HepG2 (cell line): ENCODE results near the gene COQ8A. TPM values are rescaled to one million over a fixed set of nuclear protein-coding genes. Genes with fewer than 3 reads are reported as not detected.

Experiments used
- ESRRA ChIP-seq: sonication (generic); formaldehyde crosslinking; IDR thresholded peaks from 2 replicates; pipeline ENCODE4 v1.5.1; 2020; ENCODE audit warnings: mild to moderate bottlenecking, low read depth, missing genetic modification reagents
- FOXA3 ChIP-seq: IDR thresholded peaks from 2 replicates; pipeline ENCODE4 v1.6.1; 2016; ENCODE audit warnings: missing genetic modification reagents, missing compliant biosample characterization
- FOXP1 ChIP-seq, 2 experiments: fragments of 450-650 bp in 1 of 2; IDR thresholded peaks; 2 replicates each; pipeline ENCODE4 v1.6.1; 2017 to 2018; ENCODE audit warnings: antibody characterized with exemption in 1 of 2
- GMEB1 ChIP-seq: sonication (generic); formaldehyde crosslinking; IDR thresholded peaks from 2 replicates; pipeline ENCODE4 v1.5.1; 2020; ENCODE audit warnings: missing genetic modification reagents, mild to moderate bottlenecking, borderline replicate concordance
- HNRNPUL1 ChIP-seq: fragments of 200-400 bp; formaldehyde crosslinking; IDR thresholded peaks from 2 replicates; pipeline ENCODE4 v1.6.1; 2017; ENCODE audit warnings: low read depth, mild to moderate bottlenecking, low read length, moderate library complexity
- IKZF5 ChIP-seq: IDR thresholded peaks from 2 replicates; pipeline ENCODE4 v1.6.1; 2018; ENCODE audit warnings: missing genetic modification reagents, mild to moderate bottlenecking, missing compliant biosample characterization
- IRX3 ChIP-seq: sonication (generic); formaldehyde crosslinking; IDR thresholded peaks from 2 replicates; pipeline ENCODE4 v1.8.1; 2023; ENCODE audit warnings: mild to moderate bottlenecking, low read depth, missing genetic modification reagents, borderline replicate concordance
- KMT2B ChIP-seq: IDR thresholded peaks from 2 replicates; pipeline ENCODE4 v1.6.1; 2016; ENCODE audit warnings: missing genetic modification reagents, missing compliant biosample characterization
- MAX ChIP-seq: IDR thresholded peaks from 2 replicates; pipeline ENCODE4 v1.6.1; 2012; ENCODE audit warnings: inconsistent platforms
- NFIC ChIP-seq: IDR thresholded peaks from 2 replicates; pipeline ENCODE4 v1.6.1; 2012; ENCODE audit warnings: mild to moderate bottlenecking, low read length, inconsistent platforms
- NR2F6 ChIP-seq, 2 experiments: IDR thresholded peaks; 2 replicates each; pipeline ENCODE4 v1.6.1; 2016; ENCODE audit warnings: antibody characterized with exemption in 1 of 2, mild to moderate bottlenecking in 1 of 2
- SOX6 ChIP-seq, 2 experiments: fragments of 450-650 bp in 1 of 2; sonication (generic) in 1 of 2; formaldehyde crosslinking in 1 of 2; IDR thresholded peaks; 2 replicates each; pipeline versions ENCODE4 v1.4.0 to v1.6.1; 2017 to 2020; ENCODE audit warnings: antibody characterized with exemption in 1 of 2, mild to moderate bottlenecking in 1 of 2, missing genetic modification reagents in 1 of 2
- ZBTB7B ChIP-seq: sonication (generic); formaldehyde crosslinking; IDR thresholded peaks from 2 replicates; pipeline ENCODE4 v1.4.0; 2020; ENCODE audit warnings: missing genetic modification reagents
- ZFP1 ChIP-seq: IDR thresholded peaks from 2 replicates; pipeline ENCODE4 v1.6.1; 2016
- ZMYM2 ChIP-seq: sonication (generic); formaldehyde crosslinking; IDR thresholded peaks from 2 replicates; pipeline ENCODE4 v1.8.0; 2022; ENCODE audit warnings: mild to moderate bottlenecking, missing genetic modification reagents
- ZNF3 ChIP-seq: IDR thresholded peaks from 2 replicates; pipeline ENCODE4 v1.7.0; 2017; ENCODE audit warnings: inconsistent platforms
- ZNF335 ChIP-seq: sonication (generic); formaldehyde crosslinking; IDR thresholded peaks from 2 replicates; pipeline ENCODE4 v1.4.0; 2020; ENCODE audit warnings: missing genetic modification reagents
- ZNF441 ChIP-seq: sonication (generic); formaldehyde crosslinking; IDR thresholded peaks from 2 replicates; pipeline ENCODE4 v1.7.0; 2021; ENCODE audit warnings: missing genetic modification reagents, borderline replicate concordance
- ZNF503 ChIP-seq: sonication (generic); formaldehyde crosslinking; IDR thresholded peaks from 2 replicates; pipeline ENCODE4 v1.4.0; 2020; ENCODE audit warnings: missing genetic modification reagents
- ZNF709 ChIP-seq: sonication (generic); formaldehyde crosslinking; IDR thresholded peaks from 2 replicates; pipeline ENCODE4 v1.5.0; 2020; ENCODE audit warnings: mild to moderate bottlenecking, missing genetic modification reagents
- ZNF780A ChIP-seq: sonication (generic); formaldehyde crosslinking; IDR thresholded peaks from 2 replicates; pipeline ENCODE4 v1.8.0; 2022; ENCODE audit warnings: mild to moderate bottlenecking, missing genetic modification reagents, moderate library complexity
- ZNF784 ChIP-seq: sonication (generic); formaldehyde crosslinking; IDR thresholded peaks from 2 replicates; pipeline ENCODE4 v1.5.1; 2020; ENCODE audit warnings: missing genetic modification reagents, mild to moderate bottlenecking, borderline replicate concordance
- ZNF800 ChIP-seq: sonication (generic); formaldehyde crosslinking; IDR thresholded peaks from 2 replicates; pipeline ENCODE4 v1.4.0; 2020; ENCODE audit warnings: missing genetic modification reagents
- polyA plus RNA-seq, 8 experiments: library from polyadenylated mRNA; depleted of rRNA in 3 of 8; stranded (reverse) in 7 of 8; unstranded in 1 of 8; fragments of >200 nt; fragmentation: Illumina TruSeq in 4 of 8; extraction: Trizol in 4 of 8; gene quantifications; 2 replicates each; pipeline versions ENCODE4 v1.2.1 to v1.2.3, GENCODE V29; 2011 to 2016; ENCODE audit warnings: low read depth in 4 of 8, missing spikeins in 1 of 8, mixed read lengths in 1 of 8; ENCODE audit not compliant: insufficient read depth in 1 of 8
- total RNA-seq, 5 experiments: library from RNA; depleted of rRNA; stranded (reverse); fragments of >200 nt; fragmentation: Illumina TruSeq; extraction: Trizol; gene quantifications; 2 replicates each; pipeline ENCODE4 v1.2.3, GENCODE V29; 2016; ENCODE audit warnings: low read depth in 1 of 5

Gene COQ8A
- total and polyA plus RNA-seq, 2 of the 13 experiments (the other 11 are each of a cell fraction or from before 2014, with no cell fraction given): 60.4 to 88.7 TPM

GRCh38 chr1:226920446-226920894 is 19.6 kb upstream of the COQ8A start (continued):
- peak; percentile 69; the same call in 1 of the 2 replicates for TF ChIP-seq IKZF5 (CRISPR knock-in tag)
- TF ChIP-seq ZMYM2: peak; percentile 80; the same call in 1 of the 2 replicates
- TF ChIP-seq FOXP1 (IDR thresholded peaks at IDR 0.05): no peak
- TF ChIP-seq FOXP1 (CRISPR knock-in tag; IDR thresholded peaks at IDR 0.05): peak; percentile 66; the same call in 1 of the 2 replicates
- TF ChIP-seq ZNF335 (CRISPR knock-in tag): peak; percentile 63; the same call in 1 of the 2 replicates
- TF ChIP-seq IRX3 (CRISPR knock-in tag): no peak
- TF ChIP-seq ZNF784 (CRISPR knock-in tag): peak; percentile 26; the same call in 1 of the 2 replicates
- TF ChIP-seq FOXA3: peak; percentile 57
- no peak for TF ChIP-seq ZNF800 (CRISPR knock-in tag)
- 0 out of 2 replicates have a peak, but pooled peaks have one; percentile 64 for TF ChIP-seq ZNF441 (CRISPR knock-in tag)
- TF ChIP-seq MAX: 0 out of 2 replicates have a peak, but pooled peaks have one; percentile 21
- 0 out of 2 replicates have a peak, but pooled peaks have one; percentile 39 for TF ChIP-seq ESRRA (CRISPR knock-in tag)
- TF ChIP-seq GMEB1 (CRISPR knock-in tag): no peak
- no peak for TF ChIP-seq SOX6 (IDR thresholded peaks at IDR 0.05)
- TF ChIP-seq SOX6 (CRISPR knock-in tag; IDR thresholded peaks at IDR 0.05): peak; percentile 77
- 0 out of 2 replicates have a peak, but pooled peaks have one; percentile 31 for TF ChIP-seq KMT2B (CRISPR knock-in tag)
- TF ChIP-seq ZNF780A (CRISPR knock-in tag): no peak
- 0 out of 2 replicates have a peak, but pooled peaks have one; percentile 20 for TF ChIP-seq ZBTB7B (CRISPR knock-in tag)
- TF ChIP-seq NR2F6 (IDR thresholded peaks at IDR 0.05): no peak; the same call in 1 of the 2 replicates
- peak; percentile 67 for TF ChIP-seq NR2F6 (CRISPR knock-in tag; IDR thresholded peaks at IDR 0.05)
- TF ChIP-seq ZNF709: no peak
- TF ChIP-seq NFIC: peak; percentile 38; the same call in 1 of the 2 replicates
- TF ChIP-seq ZFP1 (CRISPR knock-in tag): peak; percentile 32; the same call in 1 of the 2 replicates
- TF ChIP-seq HNRNPUL1: no peak
- peak; percentile 37; the same call in 1 of the 2 replicates for TF ChIP-seq ZNF503 (CRISPR knock-in tag)
- peak; percentile 40; the same call in 1 of the 2 replicates for TF ChIP-seq ZNF3 (CRISPR knock-in tag)
